Trophoblast cell (in vitro differentiated cells and primary cell): ENCODE data around the gene ACCS.

ENCODE experiments used
- DNase-seq, 2 donors: peaks; one replicate each; pipeline ENCODE4 v3.0.0-alpha.2; 2016
- H2AFZ ChIP-seq: 2 replicates; pipeline ENCODE4 v1.6.1; 2013; ENCODE audit warnings: low read length, moderate library complexity, mild to moderate bottlenecking; ENCODE audit not compliant: insufficient read depth, poor library complexity
- H2AK5ac ChIP-seq: 2 replicates; pipeline ENCODE4 v1.6.1; 2013; ENCODE audit warnings: mild to moderate bottlenecking, low read length
- H2BK120ac ChIP-seq: 2 replicates; pipeline ENCODE4 v1.6.1; 2013; ENCODE audit warnings: low read length, mild to moderate bottlenecking, moderate library complexity; ENCODE audit not compliant: insufficient read depth, poor library complexity
- H2BK12ac ChIP-seq: 2 replicates; pipeline ENCODE4 v1.6.1; 2013; ENCODE audit warnings: mild to moderate bottlenecking, low read length, moderate library complexity
- H2BK5ac ChIP-seq: 2 replicates; pipeline ENCODE4 v1.6.1; 2013; ENCODE audit warnings: low read length, low read depth, moderate library complexity, mild to moderate bottlenecking; ENCODE audit not compliant: poor library complexity
- H3K14ac ChIP-seq: 2 replicates; pipeline ENCODE4 v1.6.1; 2013; ENCODE audit warnings: mild to moderate bottlenecking, low read length
- H3K18ac ChIP-seq: 2 replicates; pipeline ENCODE4 v1.6.1; 2013; ENCODE audit warnings: mild to moderate bottlenecking, low read length
- H3K23ac ChIP-seq: 2 replicates; pipeline ENCODE4 v1.6.1; 2013; ENCODE audit warnings: low read length
- H3K27ac ChIP-seq: 2 replicates; pipeline ENCODE4 v1.5.1; 2013; ENCODE audit warnings: low read depth, mild to moderate bottlenecking, inconsistent platforms, low read length, moderate library complexity
- H3K27me3 ChIP-seq: 2 replicates; pipeline ENCODE4 v1.6.1; 2013; ENCODE audit warnings: inconsistent platforms, mild to moderate bottlenecking, low read length, moderate library complexity; ENCODE audit not compliant: insufficient read depth
- H3K36me3 ChIP-seq, 2 experiments: 1 replicate in 1 of 2; 2 replicates in 1 of 2; pipeline ENCODE4 v1.6.1; 2013; ENCODE audit warnings: low read length in 2 of 2, mild to moderate bottlenecking in 2 of 2, moderate library complexity in 1 of 2; ENCODE audit not compliant: insufficient read depth in 2 of 2, control insufficient read depth in 1 of 2
- H3K4ac ChIP-seq: 2 replicates; pipeline ENCODE4 v1.6.1; 2013; ENCODE audit warnings: low read depth, mild to moderate bottlenecking, low read length, moderate library complexity
- H3K4me1 ChIP-seq, 2 experiments: 1 replicate in 1 of 2; 2 replicates in 1 of 2; pipeline ENCODE4 v1.6.1; 2013; ENCODE audit warnings: low read length in 2 of 2, mild to moderate bottlenecking in 2 of 2, moderate library complexity in 1 of 2; ENCODE audit not compliant: insufficient read depth in 2 of 2, control insufficient read depth in 1 of 2
- H3K4me2 ChIP-seq: 2 replicates; pipeline ENCODE4 v1.6.1; 2013; ENCODE audit warnings: inconsistent platforms, mild to moderate bottlenecking, low read length, moderate library complexity
- H3K4me3 ChIP-seq: 2 replicates; pipeline ENCODE4 v1.5.1; 2013; ENCODE audit warnings: mild to moderate bottlenecking, low read depth, low read length, inconsistent platforms
- H3K79me1 ChIP-seq: one replicate; pipeline ENCODE4 v1.6.1; 2013; ENCODE audit warnings: low read length
- H3K79me2 ChIP-seq: 2 replicates; pipeline ENCODE4 v1.6.1; 2013; ENCODE audit warnings: low read length, mild to moderate bottlenecking; ENCODE audit not compliant: control insufficient read depth, insufficient read depth, poor library complexity
- H3K9ac ChIP-seq: 2 replicates; pipeline ENCODE4 v1.6.1; 2013; ENCODE audit warnings: mild to moderate bottlenecking, low read length
- H3K9me3 ChIP-seq: 2 replicates; pipeline ENCODE4 v1.6.1; 2013; ENCODE audit warnings: low read depth, mild to moderate bottlenecking, control low read depth, inconsistent platforms, low read length; ENCODE audit not compliant: insufficient read depth
- H4K12ac ChIP-seq: 2 replicates; pipeline ENCODE4 v1.6.1; 2013; ENCODE audit warnings: low read depth, mild to moderate bottlenecking, low read length, moderate library complexity
- H4K8ac ChIP-seq: 2 replicates; pipeline ENCODE4 v1.6.1; 2013; ENCODE audit warnings: low read depth, mild to moderate bottlenecking, low read length, moderate library complexity
- H4K91ac ChIP-seq: one replicate; pipeline ENCODE4 v1.6.1; 2013; ENCODE audit warnings: low read depth, mild to moderate bottlenecking, low read length, moderate library complexity
- WGBS: extraction: QIAGEN DNeasy Blood & Tissue Kit; methylation state at CpG from one replicate; pipeline ENCODE4 v1.1.7; 2013; ENCODE audit warnings: missing lambda C conversion rate; ENCODE audit not compliant: insufficient read length, insufficient coverage; ENCODE audit errors: extremely low coverage; 5-methylcytosine and 5-hydroxymethylcytosine counted together

Gene ACCS

DNA sequence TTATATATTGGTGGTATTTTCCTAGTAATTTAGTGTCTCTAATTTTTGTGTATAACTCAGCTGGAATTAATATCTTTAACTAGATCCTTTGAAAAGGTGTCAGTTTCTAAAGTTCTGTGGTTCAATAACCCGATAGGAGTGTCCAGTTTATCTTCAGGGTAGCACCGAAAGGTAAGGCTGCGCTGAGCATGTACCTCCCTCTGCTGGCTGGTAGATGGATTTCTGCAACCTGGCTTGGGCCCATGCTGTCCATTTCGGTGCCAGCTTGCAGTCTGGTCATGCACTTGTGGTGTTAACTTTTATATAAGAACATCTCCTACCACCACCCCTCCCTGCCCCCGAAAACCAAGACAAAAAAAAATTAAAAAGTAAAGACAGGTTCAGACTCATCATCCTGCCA, 54.1 kb downstream of the ACCS start:
- no peak overlapping the region for H3K4ac ChIP-seq
- WGBS: no CpG with 5 or more reads among the region's 5 CpGs

DNA sequence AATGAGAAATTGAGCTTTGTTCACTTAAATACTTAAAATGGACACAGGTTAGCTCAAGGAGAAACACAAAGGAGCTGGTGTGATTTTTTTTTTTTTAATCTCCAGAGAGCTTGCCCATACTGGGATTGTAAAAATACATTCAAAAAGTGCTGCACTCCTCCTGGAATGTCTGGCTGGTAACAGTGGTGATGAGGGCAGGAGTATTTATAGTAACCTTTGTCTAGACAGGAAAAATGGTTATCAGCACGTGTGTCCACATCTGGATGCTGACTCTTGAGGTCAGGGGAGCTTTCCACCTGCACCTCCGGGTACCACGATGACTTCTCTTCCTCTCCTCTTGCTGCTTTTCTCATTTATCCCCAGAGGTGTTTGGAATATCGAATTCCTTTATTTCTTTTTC, 59.5 kb downstream of the ACCS start:
- no peaks in the 10 kb centered on the region for H3K27me3 ChIP-seq
- H3K4me3 ChIP-seq: no peak overlapping the region
- no peak overlapping the region for H3K23ac ChIP-seq
- H3K79me1 ChIP-seq: no peaks in the 10 kb centered on the region
- no peak overlapping the region for H3K18ac ChIP-seq
- no peak overlapping the region for H2BK12ac ChIP-seq
- H2BK120ac ChIP-seq: no peak overlapping the region
- no peak overlapping the region for H4K8ac ChIP-seq
- H3K4me1 ChIP-seq: no peaks in the 10 kb centered on the region
- H3K4me2 ChIP-seq: no peak overlapping the region
- no peak overlapping the region for H3K9ac ChIP-seq
- peaks cover 2 to 20% of the 10 kb centered on the region in 2 experiments for H3K36me3 ChIP-seq
- H4K12ac ChIP-seq: no peak overlapping the region
- H3K79me2 ChIP-seq: no peaks in the 10 kb centered on the region
- no CpG with 5 or more reads among the region's 4 CpGs for WGBS
- no peak overlapping the region for H4K91ac ChIP-seq
- no peak overlapping the region for H3K14ac ChIP-seq
- no peak overlapping the region for H3K4ac ChIP-seq
- DNase-seq: peak in 1 of 2 donors; percentile 25
- no peak overlapping the region for H3K27ac ChIP-seq
- H2BK5ac ChIP-seq: no peak overlapping the region
- H2AK5ac ChIP-seq: no peak overlapping the region
- no peak overlapping the region for H2AFZ ChIP-seq
- H3K9me3 ChIP-seq: no peaks in the 10 kb centered on the region

More for the DNA sequence above, 54.1 kb downstream of the ACCS start:
- no peak overlapping the region for H3K14ac ChIP-seq
- no peak overlapping the region for H4K12ac ChIP-seq
- no peak overlapping the region for H3K27ac ChIP-seq
- no peaks in the 10 kb centered on the region for H3K79me2 ChIP-seq
- H2AFZ ChIP-seq: no peak overlapping the region
- H3K79me1 ChIP-seq: no peaks in the 10 kb centered on the region
- peak; percentile 26 to 55 for DNase-seq
- no peak overlapping the region for H2BK120ac ChIP-seq
- H3K36me3 ChIP-seq: peaks cover 4% of the 10 kb centered on the region in 2 experiments
- H3K4me3 ChIP-seq: no peak overlapping the region
- H3K27me3 ChIP-seq: no peaks in the 10 kb centered on the region
- no peaks in the 10 kb centered on the region for H3K4me1 ChIP-seq
- no peak overlapping the region for H2BK12ac ChIP-seq
- H3K23ac ChIP-seq: no peak overlapping the region
- H3K9me3 ChIP-seq: no peaks in the 10 kb centered on the region
- H3K9ac ChIP-seq: no peak overlapping the region
- no peak overlapping the region for H2BK5ac ChIP-seq
- no peak overlapping the region for H3K18ac ChIP-seq
- no peak overlapping the region for H3K4me2 ChIP-seq
- H4K91ac ChIP-seq: no peak overlapping the region
- no peak overlapping the region for H2AK5ac ChIP-seq
- H4K8ac ChIP-seq: no peak overlapping the region

DNA sequence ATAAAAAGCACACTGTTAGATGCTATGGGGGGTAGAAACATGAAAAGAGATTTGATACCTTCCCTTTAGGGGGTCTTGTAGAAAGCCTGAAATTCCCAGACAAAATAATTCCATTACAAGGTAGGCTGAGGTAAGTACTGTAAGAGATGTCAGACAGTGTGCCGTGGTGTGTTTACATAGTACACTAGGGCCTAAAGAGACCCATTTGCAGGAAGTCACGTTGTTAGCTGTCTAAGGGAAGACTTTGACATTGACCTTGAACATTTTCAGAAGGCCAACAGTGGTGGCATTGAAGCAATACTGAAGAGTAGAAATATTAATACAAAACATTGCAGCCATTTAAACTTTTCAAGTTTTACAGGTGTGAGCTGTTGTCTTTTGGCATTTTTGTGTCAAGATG, 60.2 kb downstream of the ACCS start:
- H4K8ac ChIP-seq: no peak overlapping the region
- H3K4me1 ChIP-seq: no peaks in the 10 kb centered on the region
- H3K27me3 ChIP-seq: no peaks in the 10 kb centered on the region
- H3K23ac ChIP-seq: no peak overlapping the region
- H2BK12ac ChIP-seq: no peak overlapping the region
- H3K4me2 ChIP-seq: no peak overlapping the region
- no peak overlapping the region for H3K4ac ChIP-seq
- DNase-seq: no peak
- no peak overlapping the region for H3K4me3 ChIP-seq
- H4K91ac ChIP-seq: no peak overlapping the region
- H3K36me3 ChIP-seq: peaks cover 5 to 23% of the 10 kb centered on the region in 2 experiments
- no peaks in the 10 kb centered on the region for H3K79me2 ChIP-seq
- no peak overlapping the region for H3K27ac ChIP-seq
- no peak overlapping the region for H2BK5ac ChIP-seq
- H2AFZ ChIP-seq: no peak overlapping the region
- no peak overlapping the region for H3K18ac ChIP-seq
- H3K9me3 ChIP-seq: no peaks in the 10 kb centered on the region
- no peak overlapping the region for H4K12ac ChIP-seq
- no peak overlapping the region for H3K9ac ChIP-seq
- no peak overlapping the region for H2BK120ac ChIP-seq
- no peak overlapping the region for H2AK5ac ChIP-seq
- no peak overlapping the region for H3K14ac ChIP-seq
- no CpG with 5 or more reads among the region's 2 CpGs for WGBS
- no peaks in the 10 kb centered on the region for H3K79me1 ChIP-seq

DNA sequence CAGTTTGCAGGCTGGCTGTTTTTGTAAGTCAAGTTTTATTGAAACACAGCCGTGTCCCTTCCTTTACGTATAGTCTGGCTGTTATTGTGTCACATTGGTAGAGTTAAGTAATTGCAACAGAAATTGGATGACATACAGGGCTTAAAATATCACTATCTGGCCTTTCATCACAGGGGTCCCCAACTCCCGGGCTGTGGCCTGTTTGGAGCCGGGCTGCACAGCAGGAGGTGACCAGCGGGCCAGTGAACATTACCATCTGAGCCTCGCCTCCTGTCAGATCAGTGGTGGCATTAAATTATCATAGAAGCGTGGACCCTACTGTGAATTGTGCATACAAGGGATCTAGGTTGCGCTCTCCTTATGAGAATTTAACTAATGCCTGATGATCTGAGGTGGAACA, 61.1 kb downstream of the ACCS start:
- Histone ChIP-seq H3K27ac (no peak overlapping the region), H4K12ac (no peak overlapping the region), H2BK12ac (no peak overlapping the region), H2BK5ac (no peak overlapping the region), H3K4me2 (no peak overlapping the region), H3K4ac (no peak overlapping the region), H3K79me2 (no peaks in the 10 kb centered on the region), H2AFZ (no peak overlapping the region), H3K9me3 (no peaks in the 10 kb centered on the region), H3K36me3 (peaks cover 5 to 23% of the 10 kb centered on the region in 2 experiments), H2BK120ac (no peak overlapping the region), H3K14ac (no peak overlapping the region), H3K4me1 (no peaks in the 10 kb centered on the region), H4K8ac (no peak overlapping the region), H3K9ac (no peak overlapping the region), H3K23ac (no peak overlapping the region), H2AK5ac (no peak overlapping the region), H3K79me1 (no peaks in the 10 kb centered on the region), H3K27me3 (no peaks in the 10 kb centered on the region), H4K91ac (no peak overlapping the region), H3K4me3 (no peak overlapping the region), H3K18ac (no peak overlapping the region)
- DNase-seq: no peak
- WGBS: no CpG with 5 or more reads among the region's 8 CpGs
